HepG2 (cell line): ENCODE data around the gene ERH. TPM values are rescaled to one million over a fixed set of nuclear protein-coding genes. Genes with fewer than 3 reads are reported as not detected.
A peak's percentile ranks its signal among the peaks of the same experiment; 100 is the strongest.

Experiments used
- ATF2 ChIP-seq: sonication (generic); formaldehyde crosslinking; IDR thresholded peaks from 2 replicates; pipeline ENCODE4 v1.4.0; 2020; ENCODE audit warnings: missing genetic modification reagents
- ATF3 ChIP-seq: sonication (generic); formaldehyde crosslinking; IDR thresholded peaks from 2 replicates; pipeline ENCODE4 v1.4.0; 2020; ENCODE audit warnings: missing genetic modification reagents
- ELF3 ChIP-seq: IDR thresholded peaks from 2 replicates; pipeline ENCODE4 v1.6.1; 2016; ENCODE audit warnings: missing genetic modification reagents, missing compliant biosample characterization
- GZF1 ChIP-seq: sonication (generic); formaldehyde crosslinking; IDR thresholded peaks from 2 replicates; pipeline ENCODE4 v1.5.1; 2020; ENCODE audit warnings: mild to moderate bottlenecking, missing genetic modification reagents
- HDAC2 ChIP-seq: sonication (generic); formaldehyde crosslinking; IDR thresholded peaks from 2 replicates; pipeline ENCODE4 v1.4.0; 2020; ENCODE audit warnings: missing genetic modification reagents
- HNF4G ChIP-seq, 2 experiments: sonication (generic) in 1 of 2; formaldehyde crosslinking in 1 of 2; IDR thresholded peaks; 2 replicates each; pipeline versions ENCODE4 v1.4.0 to v1.6.1; 2011 to 2020; ENCODE audit warnings: borderline replicate concordance in 2 of 2, low read depth in 2 of 2, mild to moderate bottlenecking in 2 of 2, low read length in 1 of 2, missing genetic modification reagents in 1 of 2, moderate library complexity in 1 of 2
- IKZF4 ChIP-seq: sonication (generic); formaldehyde crosslinking; IDR thresholded peaks from 2 replicates; pipeline ENCODE4 v1.5.1; 2020; ENCODE audit warnings: borderline replicate concordance, mild to moderate bottlenecking, low read depth, missing genetic modification reagents; ENCODE audit errors: not compliant biosample characterization
- LBX2 ChIP-seq: sonication (generic); formaldehyde crosslinking; IDR thresholded peaks from 2 replicates; pipeline ENCODE4 v1.5.0; 2020; ENCODE audit warnings: missing genetic modification reagents, mild to moderate bottlenecking, borderline replicate concordance
- MAX ChIP-seq: IDR thresholded peaks from 2 replicates; pipeline ENCODE4 v1.6.1; 2012; ENCODE audit warnings: inconsistent platforms
- MED1 ChIP-seq: sonication (generic); formaldehyde crosslinking; IDR thresholded peaks from 2 replicates; pipeline ENCODE4 v1.4.0; 2020; ENCODE audit warnings: missing genetic modification reagents
- MXD4 ChIP-seq: IDR thresholded peaks from 2 replicates; pipeline ENCODE4 v1.6.1; 2016; ENCODE audit warnings: mild to moderate bottlenecking, missing biosample characterization, missing genetic modification reagents
- NR2F1 ChIP-seq, 2 experiments: fragments of 450-650 bp in 1 of 2; formaldehyde crosslinking in 1 of 2; IDR thresholded peaks; 2 replicates each; pipeline versions ENCODE4 v1.5.0 to v1.6.1; 2016 to 2020; ENCODE audit warnings: mild to moderate bottlenecking in 1 of 2, missing compliant biosample characterization in 1 of 2, missing genetic modification reagents in 1 of 2, moderate library complexity in 1 of 2
- RXRB ChIP-seq: IDR thresholded peaks from 2 replicates; pipeline ENCODE4 v1.6.1; 2016; ENCODE audit warnings: borderline replicate concordance, missing genetic modification reagents, missing compliant biosample characterization
- SP5 ChIP-seq: IDR thresholded peaks from 2 replicates; pipeline ENCODE4 v1.6.1; 2016; ENCODE audit warnings: low read depth, borderline replicate concordance
- TFDP1 ChIP-seq: IDR thresholded peaks from 2 replicates; pipeline ENCODE4 v1.6.1; 2016; ENCODE audit warnings: missing compliant biosample characterization, missing genetic modification reagents, borderline replicate concordance
- THAP11 ChIP-seq: IDR thresholded peaks from 2 replicates; pipeline ENCODE4 v1.6.1; 2016; ENCODE audit warnings: missing biosample characterization, missing genetic modification reagents
- TOPORS ChIP-seq: sonication (generic); formaldehyde crosslinking; IDR thresholded peaks from 2 replicates; pipeline ENCODE4 v1.8.0; 2023; ENCODE audit warnings: mild to moderate bottlenecking, missing genetic modification reagents
- ZFP91 ChIP-seq: sonication (generic); formaldehyde crosslinking; IDR thresholded peaks from 2 replicates; pipeline ENCODE4 v1.9.0; 2022; ENCODE audit warnings: missing genetic modification reagents, mild to moderate bottlenecking, borderline replicate concordance
- ZNF263 ChIP-seq: sonication (generic); formaldehyde crosslinking; IDR thresholded peaks from 2 replicates; pipeline ENCODE4 v1.4.0; 2020; ENCODE audit warnings: missing genetic modification reagents
- ZNF317 ChIP-seq: sonication (generic); formaldehyde crosslinking; IDR thresholded peaks from 2 replicates; pipeline ENCODE4 v1.5.0; 2020; ENCODE audit warnings: mild to moderate bottlenecking, missing genetic modification reagents
- ZNF572 ChIP-seq: sonication (generic); formaldehyde crosslinking; IDR thresholded peaks from 2 replicates; pipeline ENCODE4 v1.5.1; 2020; ENCODE audit warnings: mild to moderate bottlenecking, missing genetic modification reagents
- ZNF639 ChIP-seq: conservative IDR thresholded peaks from 2 replicates; pipeline ENCODE4 v1.6.1; 2018; ENCODE audit warnings: missing genetic modification reagents
- ZNF644 ChIP-seq: IDR thresholded peaks from 2 replicates; pipeline ENCODE4 v1.6.1; 2016; ENCODE audit warnings: low read depth
- polyA plus RNA-seq, 8 experiments: library from polyadenylated mRNA; depleted of rRNA in 3 of 8; stranded (reverse) in 7 of 8; unstranded in 1 of 8; fragments of >200 nt; fragmentation: Illumina TruSeq in 4 of 8; extraction: Trizol in 4 of 8; gene quantifications; 2 replicates each; pipeline versions ENCODE4 v1.2.1 to v1.2.3, GENCODE V29; 2011 to 2016; ENCODE audit warnings: low read depth in 4 of 8, missing spikeins in 1 of 8, mixed read lengths in 1 of 8; ENCODE audit not compliant: insufficient read depth in 1 of 8
- total RNA-seq, 5 experiments: library from RNA; depleted of rRNA; stranded (reverse); fragments of >200 nt; fragmentation: Illumina TruSeq; extraction: Trizol; gene quantifications; 2 replicates each; pipeline ENCODE4 v1.2.3, GENCODE V29; 2016; ENCODE audit warnings: low read depth in 1 of 5

Gene ERH
- total and polyA plus RNA-seq, 2 of the 13 experiments (the other 11 are each of a cell fraction or from before 2014, with no cell fraction given): 105 to 341 TPM

GRCh38 chr14:69398053-69398817, at the start of gene ERH, which contains the start of gene SLC39A9 (continued):
- TF ChIP-seq RXRB (peak; percentile 60; the same call in 1 of the 2 replicates), TFDP1 (CRISPR knock-in tag) (no peak; the same call in 1 of the 2 replicates), ZNF317 (peak; percentile 53), THAP11 (CRISPR knock-in tag) (peak; percentile 95), MAX (peak; percentile 62), MED1 (CRISPR knock-in tag) (peak; percentile 44), ATF2 (CRISPR knock-in tag) (peak; percentile 23; the same call in 1 of the 2 replicates), NR2F1 (CRISPR knock-in tag; IDR thresholded peaks at IDR 0.05) (peak in 1 of 2 experiments; percentile 37; a peak in 1 of 4 replicates), ZNF644 (no peak), TOPORS (CRISPR knock-in tag) (no peak), ZNF263 (CRISPR knock-in tag) (no peak), IKZF4 (CRISPR knock-in tag) (peak; percentile 34), MXD4 (CRISPR knock-in tag) (peak; percentile 61), ZNF572 (CRISPR knock-in tag) (no peak), ZNF639 (0 out of 2 replicates have a peak, but pooled peaks have one; percentile 22), ATF3 (no peak), HDAC2 (CRISPR knock-in tag) (peak; percentile 42), ZFP91 (peak; percentile 61; the same call in 1 of the 2 replicates), LBX2 (CRISPR knock-in tag) (no peak), GZF1 (CRISPR knock-in tag) (no peak), SP5 (peak; percentile 13; the same call in 1 of the 2 replicates), HNF4G (IDR thresholded peaks at IDR 0.05; ENCODE audit: borderline replicate concordance, low read depth, low read length) (no peak), HNF4G (CRISPR knock-in tag; IDR thresholded peaks at IDR 0.05; ENCODE audit: borderline replicate concordance, low read depth) (no peak), ELF3 (CRISPR knock-in tag) (peak; percentile 61)
